Stimulated activated CD4-positive, alpha-beta T cell treated with anti-CD3 and anti-CD28 coated beads, Interleukin-4, amount 100 ng/mL, for 4 hours (primary cell): ENCODE results near the gene TP53I3.
A peak's percentile ranks its signal among the peaks of the same experiment; 100 is the strongest.
"Not testable (repeated sequence)": the region's sequence is repeated elsewhere in the genome, so short reads cannot be mapped to it uniquely, and the experiment has no call there.

Experiments
- DNase-seq, 2 experiments: peaks; one replicate each; pipeline ENCODE4 v3.0.0-alpha.2; 2020

TP53I3 gene

DNA sequence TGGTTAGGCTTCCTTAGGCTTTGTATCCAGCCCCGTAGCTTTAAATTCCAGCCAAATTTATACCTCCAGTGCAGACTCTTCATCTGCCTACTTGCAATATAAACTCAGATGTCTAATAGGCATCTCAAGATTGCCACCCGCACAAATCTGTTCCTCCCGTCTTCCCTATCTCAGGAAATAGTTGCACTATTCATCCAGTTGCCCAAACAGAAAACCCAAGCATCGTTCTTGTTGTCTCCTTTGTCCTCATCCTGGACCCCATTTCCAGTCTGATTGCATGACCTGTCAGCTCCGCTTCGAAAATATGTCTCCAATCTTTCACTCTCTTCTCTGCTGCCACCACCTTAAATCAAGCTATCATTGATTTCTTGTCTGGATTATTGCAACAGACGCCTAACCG is 32.8 kb downstream of the TP53I3 start:
- no peak for DNase-seq

DNA sequence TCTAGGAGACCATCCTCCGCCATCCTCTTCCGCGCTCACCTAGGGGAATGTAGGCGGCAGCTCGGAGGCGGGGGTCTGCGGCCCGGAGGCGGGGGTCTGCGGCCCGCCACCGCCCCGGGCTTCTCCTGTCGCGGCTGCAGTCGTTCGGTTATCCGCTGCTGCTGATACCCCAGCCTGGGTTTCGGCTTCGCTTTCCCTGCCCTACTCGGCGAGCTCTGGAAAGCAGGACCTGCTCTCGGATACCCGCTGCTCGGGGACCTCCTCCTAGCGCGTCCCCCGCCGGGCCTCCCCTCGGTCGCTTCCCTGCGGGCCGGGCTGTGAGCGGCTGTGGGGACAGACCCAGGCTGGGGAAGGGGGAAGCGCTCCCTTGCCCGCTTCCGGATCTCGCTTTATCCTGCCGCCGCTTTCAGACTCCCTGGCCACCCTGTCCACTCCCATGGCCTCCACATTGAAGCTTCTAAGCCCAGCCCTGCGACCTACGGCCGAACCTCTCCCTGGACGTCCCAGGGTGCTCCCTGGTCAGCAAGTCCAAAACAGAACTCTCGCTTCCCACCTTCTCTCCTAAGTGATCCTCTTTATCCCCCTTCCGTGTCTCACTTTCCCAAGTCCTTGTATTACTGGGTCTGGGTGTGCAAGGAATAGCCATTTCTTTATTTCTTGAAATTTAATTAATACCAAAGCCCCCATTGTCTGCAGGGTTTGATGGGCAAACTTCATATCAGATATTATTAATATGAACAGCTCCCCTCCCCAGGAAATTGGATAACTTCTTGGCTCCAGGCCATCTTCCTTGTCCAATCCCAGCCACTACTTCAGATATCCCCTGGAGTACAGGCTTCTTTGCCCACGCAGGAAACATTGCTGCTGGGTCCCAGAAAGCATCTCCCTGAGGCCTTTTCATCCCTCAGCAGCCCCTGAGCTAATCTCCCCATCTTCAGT is 34.3 kb downstream of the TP53I3 start:
- peak in 1 of 2 experiments; percentile 6 for DNase-seq

DNA sequence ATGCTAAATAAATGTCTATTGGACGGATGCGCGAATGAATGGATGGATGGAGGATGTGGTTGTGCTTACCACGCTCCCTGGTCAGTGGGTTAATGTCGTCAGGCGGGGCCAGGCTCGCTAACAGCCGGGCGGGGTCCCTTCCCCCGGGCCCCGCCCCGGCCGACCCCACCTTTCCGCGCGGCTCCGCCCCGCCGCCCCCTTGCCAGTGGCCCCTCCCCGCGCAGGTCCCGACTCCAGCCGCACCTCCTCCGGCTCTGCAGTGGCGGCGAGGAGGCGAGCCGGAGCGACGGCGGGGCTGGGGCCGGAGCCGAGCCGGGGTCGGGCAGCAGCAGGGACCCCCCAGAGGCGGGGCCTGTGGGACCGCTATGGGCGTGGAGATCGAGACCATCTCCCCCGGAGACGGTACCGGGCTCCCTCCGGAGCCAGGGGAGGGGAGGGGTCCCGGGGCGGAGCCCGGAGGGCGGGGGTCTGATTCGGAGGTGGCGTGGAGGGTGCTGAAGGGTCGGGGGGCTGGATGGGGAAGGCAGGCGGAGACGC is 35.1 kb downstream of the TP53I3 start, which contains the start of gene FKBP1B:
Gene FKBP1B, plus strand, starts transcription at position 257 of the 537 bp plus-strand sequence. Its CDS starts 109 bp downstream, at position 366.
- DNase-seq, result peak; percentile 30 to 48

DNA sequence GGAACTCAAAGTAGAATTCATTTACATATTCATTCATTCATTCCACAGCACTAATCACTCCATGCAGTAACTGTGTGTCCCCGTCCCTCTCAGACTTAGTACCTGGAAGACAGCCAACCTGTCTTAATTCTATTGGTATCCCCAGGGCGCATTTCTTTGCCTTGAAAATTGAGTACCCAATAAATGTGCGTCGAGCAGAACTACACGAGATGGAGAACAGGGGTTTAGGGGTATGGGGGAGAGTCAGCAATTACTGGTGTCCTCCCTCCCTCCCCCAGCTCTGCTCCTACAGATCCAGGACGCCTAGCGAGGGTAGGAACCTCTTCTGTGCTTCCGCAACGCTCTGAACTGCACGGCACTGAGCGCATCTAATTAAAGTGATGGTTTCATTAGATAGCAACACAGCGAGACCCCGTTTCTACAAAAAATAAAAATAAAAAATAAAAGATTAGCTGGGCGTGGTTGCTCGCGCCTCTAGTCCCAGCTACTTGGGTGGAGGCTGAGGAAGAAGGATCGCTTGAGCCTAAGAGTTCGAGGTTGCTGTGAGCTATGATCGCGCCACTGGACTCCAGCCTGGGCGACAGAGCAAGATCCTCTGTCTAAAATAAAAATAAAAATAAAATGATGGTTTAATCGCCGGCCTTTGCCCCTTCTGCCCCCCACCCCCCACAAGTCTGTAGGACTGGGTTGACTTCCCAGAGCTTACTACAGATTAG is 35.7 kb downstream of the TP53I3 start:
- no peak for DNase-seq

DNA sequence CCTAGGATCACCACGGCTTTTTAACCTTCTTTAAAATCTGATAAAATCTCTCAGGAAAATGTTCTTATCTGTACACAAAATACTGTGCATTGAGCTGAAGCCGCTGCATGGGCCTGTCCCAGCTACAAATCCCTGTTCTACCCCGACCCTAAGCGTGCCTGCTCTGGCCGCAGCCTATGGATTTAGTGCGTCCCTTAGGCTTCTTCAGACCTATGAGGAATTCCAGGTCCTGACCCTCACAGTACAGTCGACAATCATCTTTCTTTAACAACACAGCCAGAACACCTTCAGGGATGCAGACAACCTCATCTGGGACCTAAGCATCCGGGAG is 37.0 kb downstream of the TP53I3 start:
- DNase-seq, result no peak

DNA sequence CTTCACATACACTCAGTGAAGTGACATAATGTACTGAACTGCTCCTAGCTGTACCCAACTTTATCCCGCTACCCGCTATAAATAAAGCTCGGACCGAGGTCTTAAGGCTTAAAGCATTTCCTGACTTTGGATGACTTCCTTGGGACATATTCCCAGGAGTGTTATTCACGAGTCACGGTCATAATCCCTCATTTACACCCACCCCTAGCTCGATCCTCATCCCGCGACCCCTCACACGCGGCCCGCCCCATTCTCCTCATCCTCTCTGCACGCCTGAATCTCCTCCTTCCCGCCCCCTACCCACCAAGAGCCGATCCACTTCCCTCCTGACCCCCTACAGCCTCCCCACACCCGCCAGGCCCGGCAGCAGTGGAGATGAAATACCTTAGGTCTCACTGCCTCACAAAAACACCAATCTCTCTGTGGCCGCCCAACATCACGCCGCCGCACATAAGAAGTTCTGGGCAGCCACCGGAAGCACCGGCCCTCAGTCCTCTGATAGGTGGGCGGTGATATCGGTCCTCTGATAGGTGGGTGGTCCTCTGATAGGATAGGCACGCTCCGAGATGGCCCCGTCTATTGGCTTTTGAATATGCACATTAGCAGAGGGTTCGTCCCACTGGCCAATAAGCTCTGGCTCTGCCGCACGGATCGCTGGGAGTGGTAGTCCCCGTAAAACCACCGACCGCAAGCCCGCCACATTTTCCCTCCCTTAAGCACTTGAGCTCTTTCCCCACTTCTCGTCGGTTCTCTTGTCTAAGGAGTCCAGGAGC is 37.5 kb downstream of the TP53I3 start, which contains the start of gene WDCP:
Gene WDCP, minus strand, starts transcription at position 462 of the 773 bp plus-strand sequence. CDS start 7,897 bp downstream, outside the sequence.
- peak; percentile 80 to 94 for DNase-seq

DNA sequence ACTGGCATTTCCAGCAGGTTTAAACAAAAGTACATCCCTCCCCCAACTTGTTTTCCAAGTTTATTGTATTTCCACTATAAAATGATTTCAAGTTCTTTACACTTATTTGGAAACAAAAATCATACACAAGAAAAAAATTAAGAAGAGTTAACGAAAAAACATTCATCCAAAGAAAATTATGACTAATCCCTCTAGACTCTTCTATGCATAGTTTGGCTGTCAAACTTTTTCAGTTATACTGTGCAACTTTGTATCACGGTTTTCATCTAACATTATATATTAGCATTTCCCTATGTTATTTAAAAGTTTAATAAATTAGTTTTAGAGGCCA is 38.1 kb downstream of the TP53I3 start:
- no peak for DNase-seq

DNA sequence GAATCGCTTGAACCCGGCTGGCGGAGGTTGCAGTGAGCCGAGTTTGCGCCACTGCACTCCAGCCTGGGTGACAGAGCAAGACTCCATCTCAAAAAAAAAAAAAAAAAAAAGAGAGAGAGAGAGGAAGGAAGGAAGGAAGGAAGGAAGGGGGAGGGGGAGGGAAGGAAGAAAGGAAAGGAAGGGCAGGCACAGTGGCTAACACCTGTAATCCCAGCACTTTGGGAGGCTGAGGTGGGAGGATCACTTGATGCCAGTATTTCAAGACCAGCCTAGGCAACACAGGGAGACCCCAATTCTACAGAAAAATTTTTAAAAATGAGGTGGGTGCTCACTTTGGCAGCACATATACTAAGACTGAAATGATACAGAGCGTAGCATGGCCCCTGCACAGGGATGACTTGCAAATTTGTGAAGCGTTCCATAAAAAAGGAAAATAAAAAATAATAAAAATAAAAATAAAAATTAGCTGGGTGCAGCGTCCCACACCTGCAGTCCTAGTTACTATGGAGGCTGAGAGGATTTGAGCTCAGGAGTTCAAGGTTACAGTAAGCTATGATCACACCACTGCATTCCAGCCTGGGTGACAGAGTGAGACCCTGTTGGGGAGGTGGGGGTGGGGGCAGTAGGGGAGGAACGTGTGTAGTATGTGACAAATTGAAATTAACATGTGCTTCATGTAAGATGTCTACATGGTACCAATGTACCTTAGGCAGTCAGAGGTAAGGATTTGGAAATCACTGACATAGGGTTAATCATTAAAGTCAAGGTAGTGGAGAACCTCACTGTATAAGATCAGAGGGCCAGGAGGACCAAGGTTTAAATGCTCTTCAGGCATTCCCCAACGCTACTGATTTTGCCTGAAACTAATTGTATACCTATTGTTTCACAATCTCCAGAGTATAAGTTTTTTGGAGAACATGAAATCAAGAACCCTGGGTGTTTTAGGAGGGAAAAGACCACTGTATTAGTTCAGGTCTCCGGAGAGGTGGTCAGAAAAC is 38.8 kb downstream of the TP53I3 start:
- DNase-seq, result no peak

DNA sequence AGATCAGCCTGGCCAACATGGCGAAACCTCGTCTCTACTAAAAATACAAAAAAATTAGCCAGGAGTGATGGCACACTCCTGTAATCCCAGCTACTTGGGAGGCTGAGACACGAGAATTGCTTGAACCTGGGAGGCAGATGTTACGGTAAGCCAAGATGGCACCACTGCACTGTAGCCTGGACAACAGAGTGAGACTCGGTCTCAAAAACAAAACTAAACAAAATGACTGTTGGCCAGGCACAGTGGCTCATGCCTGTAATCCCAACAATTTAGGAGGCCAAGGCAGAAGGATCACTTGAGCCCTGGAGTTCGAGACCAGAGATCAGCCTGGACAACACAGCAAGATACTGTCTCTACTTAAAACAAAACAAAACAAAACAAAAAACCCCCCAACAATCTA is 41.5 kb downstream of the TP53I3 start:
- not testable (repeated sequence) for DNase-seq

DNA sequence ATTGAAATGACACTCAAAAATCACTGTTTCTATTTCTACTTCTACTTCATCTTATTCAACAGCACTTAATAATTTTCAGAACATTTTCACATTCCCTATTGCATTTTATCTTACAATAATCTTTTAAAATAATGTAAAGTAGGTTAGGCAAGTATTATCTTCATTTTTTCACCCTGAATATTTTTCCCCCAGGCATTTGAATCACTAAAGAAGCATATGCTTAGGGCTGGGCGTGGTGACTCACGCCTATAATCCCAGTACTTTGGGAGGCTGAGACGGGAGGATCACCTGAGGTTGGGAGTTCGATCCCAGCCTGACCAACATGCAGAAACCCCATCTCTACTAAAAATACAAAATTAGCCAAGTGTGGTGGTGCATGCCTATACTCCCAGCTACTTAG is 44.1 kb downstream of the TP53I3 start:
- DNase-seq, result no peak

DNA sequence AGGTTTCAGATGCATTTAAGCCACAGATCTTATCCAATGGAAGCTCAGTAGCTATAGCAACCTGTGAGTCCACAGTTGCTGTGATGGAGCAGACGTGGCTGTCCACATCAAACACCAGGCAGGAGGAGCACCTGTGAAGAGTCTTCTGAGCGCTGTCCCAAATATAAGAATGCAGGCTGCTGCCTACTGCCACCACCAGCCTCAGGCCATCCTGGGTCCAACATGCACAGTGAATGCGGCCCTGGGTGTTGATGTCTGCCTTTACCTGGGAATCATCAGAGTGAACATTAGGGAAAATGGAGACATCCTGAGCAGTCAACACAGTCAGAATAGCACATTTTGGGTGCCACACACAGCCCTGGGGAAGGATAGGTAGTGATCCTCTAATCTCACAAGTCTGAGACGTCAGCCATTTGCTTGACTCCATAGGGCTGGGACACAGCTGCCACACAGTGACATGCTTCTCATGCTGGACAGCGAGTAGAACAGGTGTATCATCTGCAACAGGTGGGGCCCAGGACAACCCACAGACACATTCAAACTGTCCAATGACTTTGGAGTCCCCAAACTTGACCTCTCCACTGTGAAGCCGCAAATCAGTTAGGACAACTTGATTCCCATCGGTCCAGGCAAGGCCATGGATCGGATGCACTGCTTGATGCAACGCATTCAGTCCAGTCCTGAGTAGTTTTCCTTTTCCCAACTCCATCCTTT is 45.7 kb downstream of the TP53I3 start:
- no peak for DNase-seq
